Lung (tissue), 12 donors: Measurements from ENCODE around the gene ENO1. TPM values are rescaled to one million over a fixed set of nuclear protein-coding genes. Genes with fewer than 3 reads are reported as not detected.

Source experiments
- ATAC-seq: fragments of 200-7000 bp; cut with Tn5 transposase; one replicate; pipeline ENCODE4 v1.9.1; 2020; ENCODE audit warnings: moderate number of reproducible peaks; ENCODE audit not compliant: insufficient read depth, low FRiP score
- DNase-seq, 3 donors: peaks; one replicate each; pipeline ENCODE4 v3.0.0-alpha.2; 2013 to 2017
- H3K27ac ChIP-seq, 2 donors: one replicate each; pipeline ENCODE4 v1.5.1; 2013; ENCODE audit warnings: mild to moderate bottlenecking in 2 of 2, moderate library complexity in 2 of 2, control low read depth in 1 of 2, inconsistent platforms in 1 of 2, low read depth in 1 of 2, low read length in 1 of 2
- H3K27me3 ChIP-seq, 3 donors: one replicate each; pipeline ENCODE4 v1.5.1; 2013; ENCODE audit warnings: low read length in 2 of 3; ENCODE audit not compliant: control insufficient read depth in 3 of 3, insufficient read depth in 3 of 3
- H3K36me3 ChIP-seq, 4 donors: one replicate each; pipeline ENCODE4 v1.5.1; 2013; ENCODE audit warnings: low read length in 4 of 4, mild to moderate bottlenecking in 1 of 4, moderate library complexity in 1 of 4; ENCODE audit not compliant: control insufficient read depth in 4 of 4, insufficient read depth in 4 of 4
- H3K4me1 ChIP-seq, 5 donors: one replicate each; pipeline ENCODE4 v1.5.1; 2013; ENCODE audit warnings: low read length in 5 of 5, mild to moderate bottlenecking in 2 of 5, moderate library complexity in 1 of 5; ENCODE audit not compliant: control insufficient read depth in 5 of 5, insufficient read depth in 5 of 5
- H3K4me3 ChIP-seq: one replicate; pipeline ENCODE4 v1.5.1; 2013; ENCODE audit warnings: mild to moderate bottlenecking, control low read depth, moderate library complexity
- H3K9ac ChIP-seq, 2 donors: one replicate each; pipeline ENCODE4 v1.5.1; 2013; ENCODE audit warnings: low read length in 2 of 2, control low read depth in 1 of 2; ENCODE audit not compliant: insufficient read depth in 1 of 2
- H3K9me3 ChIP-seq, 4 donors: one replicate each; pipeline ENCODE4 v1.5.1; 2013; ENCODE audit warnings: low read length in 3 of 4, mild to moderate bottlenecking in 1 of 4, moderate library complexity in 1 of 4; ENCODE audit not compliant: control insufficient read depth in 4 of 4, insufficient read depth in 3 of 4
- WGBS, 2 donors: extraction: QIAGEN DNeasy Blood & Tissue Kit; methylation state at CpG; one replicate each; pipeline ENCODE4 v1.1.7; 2013; 5-methylcytosine and 5-hydroxymethylcytosine counted together
- polyA plus RNA-seq, 2 donors: library from polyadenylated mRNA; stranded (reverse); fragments of 200-250 nt; gene quantifications; one replicate each; pipeline ENCODE4 v1.2.1, GENCODE V29; 2013
- total RNA-seq, 2 donors: library from RNA; depleted of rRNA in 1 of 2; stranded (reverse); fragments of >200 nt in 1 of 2; gene quantifications; one replicate each; pipeline ENCODE4 v1.2.1, GENCODE V29; 2014 to 2021
- TF ChIP-seq, protein P1 (sequence below): IDR thresholded peaks from 2 replicates; pipeline ENCODE4 v1.5.1; 2012; ENCODE audit warnings: mild to moderate bottlenecking; ENCODE audit errors: control extremely low read depth, extremely low read depth
- donor health status: control.
- donor health status: control.
- donor health status: Bipolar disorder and iron deficiency.
- donor health status: healthy.
- donor health status: DM: yes; HTN: yes; CAD: no.

The ENO1 gene
- total and polyA plus RNA-seq, 4 donors, result 449 to 1,784 (median 959) TPM

DNA sequence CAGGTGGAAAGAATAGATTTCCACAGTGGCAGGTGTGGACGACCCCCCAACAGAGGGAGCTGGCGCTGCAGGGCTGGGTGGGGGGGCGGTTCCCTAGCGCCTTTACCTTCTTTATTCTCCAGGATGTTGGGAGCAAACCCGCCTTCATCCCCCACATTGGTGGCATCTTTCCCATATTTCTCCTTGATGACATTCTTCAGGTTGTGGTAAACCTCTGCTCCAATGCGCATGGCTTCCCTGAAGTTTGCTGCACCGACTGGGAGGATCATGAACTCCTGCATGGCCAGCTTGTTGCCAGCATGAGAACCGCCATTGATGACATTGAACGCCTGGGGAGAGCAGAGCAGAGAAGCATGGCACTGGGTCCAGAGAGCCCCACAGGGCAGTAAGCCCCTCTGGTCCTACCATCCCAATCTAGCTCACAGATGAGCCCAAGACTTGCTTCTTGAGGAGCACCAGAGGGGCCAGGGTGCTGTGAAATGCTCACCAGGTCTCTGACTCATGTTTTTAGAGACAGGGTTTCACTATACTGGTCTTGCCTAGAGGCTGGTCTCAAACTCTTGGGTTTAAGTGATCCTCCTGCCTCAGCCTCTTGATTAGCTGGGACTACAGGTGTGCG, 12.2 kb downstream of the ENO1 start:
- Histone ChIP-seq H3K4me1 (peaks cover 0 to 1% (median 0%) of the 10 kb centered on the region in 5 donors), H3K27ac (no peak overlapping the region), H3K4me3 (no peak overlapping the region), H3K36me3 (peaks cover 48 to 85% (median 71%) of the 10 kb centered on the region in 4 donors), H3K9ac (no peak overlapping the region), H3K9me3 (no peaks in the 10 kb centered on the region), H3K27me3 (no peaks in the 10 kb centered on the region)
- ATAC-seq, result no peak
- TF ChIP-seq, protein P1, sequence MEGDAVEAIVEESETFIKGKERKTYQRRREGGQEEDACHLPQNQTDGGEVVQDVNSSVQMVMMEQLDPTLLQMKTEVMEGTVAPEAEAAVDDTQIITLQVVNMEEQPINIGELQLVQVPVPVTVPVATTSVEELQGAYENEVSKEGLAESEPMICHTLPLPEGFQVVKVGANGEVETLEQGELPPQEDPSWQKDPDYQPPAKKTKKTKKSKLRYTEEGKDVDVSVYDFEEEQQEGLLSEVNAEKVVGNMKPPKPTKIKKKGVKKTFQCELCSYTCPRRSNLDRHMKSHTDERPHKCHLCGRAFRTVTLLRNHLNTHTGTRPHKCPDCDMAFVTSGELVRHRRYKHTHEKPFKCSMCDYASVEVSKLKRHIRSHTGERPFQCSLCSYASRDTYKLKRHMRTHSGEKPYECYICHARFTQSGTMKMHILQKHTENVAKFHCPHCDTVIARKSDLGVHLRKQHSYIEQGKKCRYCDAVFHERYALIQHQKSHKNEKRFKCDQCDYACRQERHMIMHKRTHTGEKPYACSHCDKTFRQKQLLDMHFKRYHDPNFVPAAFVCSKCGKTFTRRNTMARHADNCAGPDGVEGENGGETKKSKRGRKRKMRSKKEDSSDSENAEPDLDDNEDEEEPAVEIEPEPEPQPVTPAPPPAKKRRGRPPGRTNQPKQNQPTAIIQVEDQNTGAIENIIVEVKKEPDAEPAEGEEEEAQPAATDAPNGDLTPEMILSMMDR, result no peak
- DNase-seq, result no peak
- 86 to 91% methylated on average over 10 of the region's 10 CpGs for WGBS, 2 donors

DNA sequence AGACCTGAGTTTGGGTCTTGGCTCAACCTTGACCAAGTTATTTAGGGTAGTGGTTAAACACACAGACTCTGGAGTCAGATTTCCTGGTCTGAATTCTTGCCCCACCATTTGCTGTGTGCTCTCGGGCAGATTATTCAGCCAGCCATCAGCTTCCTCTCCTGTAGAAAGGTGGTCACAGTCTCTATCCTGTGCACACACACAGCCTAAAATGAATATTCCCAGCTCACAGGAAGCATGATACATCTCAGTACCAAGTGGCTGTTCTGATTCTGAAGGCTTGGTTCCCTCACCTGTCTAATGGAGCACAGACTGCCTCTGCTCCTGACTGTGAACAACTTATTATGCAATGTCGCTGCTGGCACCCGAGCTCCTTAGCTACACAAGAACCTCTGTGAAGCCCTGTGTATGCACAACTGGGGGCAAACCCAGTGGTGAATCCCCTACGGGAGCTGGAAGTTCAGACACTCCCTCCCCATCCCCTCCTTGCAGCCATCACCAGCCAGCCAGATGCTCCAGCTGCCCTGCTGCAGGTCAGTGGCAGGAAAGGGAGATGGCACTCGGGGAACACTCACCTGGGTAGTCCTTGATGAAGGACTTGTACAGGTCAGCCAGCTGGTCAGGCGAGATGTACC, 13.7 kb downstream of the ENO1 start:
- peaks cover 47 to 85% (median 68%) of the 10 kb centered on the region in 4 donors for H3K36me3 ChIP-seq
- TF ChIP-seq, protein P1, result no peak
- no peaks in the 10 kb centered on the region for H3K9me3 ChIP-seq
- WGBS, 2 donors, result 77 to 88% methylated on average over 6 of the region's 6 CpGs
- H3K27ac ChIP-seq, result no peak overlapping the region
- H3K4me3 ChIP-seq, result no peak overlapping the region
- no peak overlapping the region for H3K9ac ChIP-seq
- DNase-seq (no peak), ATAC-seq (no peak)
- no peaks in the 10 kb centered on the region for H3K27me3 ChIP-seq
- H3K4me1 ChIP-seq, result peaks cover 0 to 1% (median 0%) of the 10 kb centered on the region in 5 donors

DNA sequence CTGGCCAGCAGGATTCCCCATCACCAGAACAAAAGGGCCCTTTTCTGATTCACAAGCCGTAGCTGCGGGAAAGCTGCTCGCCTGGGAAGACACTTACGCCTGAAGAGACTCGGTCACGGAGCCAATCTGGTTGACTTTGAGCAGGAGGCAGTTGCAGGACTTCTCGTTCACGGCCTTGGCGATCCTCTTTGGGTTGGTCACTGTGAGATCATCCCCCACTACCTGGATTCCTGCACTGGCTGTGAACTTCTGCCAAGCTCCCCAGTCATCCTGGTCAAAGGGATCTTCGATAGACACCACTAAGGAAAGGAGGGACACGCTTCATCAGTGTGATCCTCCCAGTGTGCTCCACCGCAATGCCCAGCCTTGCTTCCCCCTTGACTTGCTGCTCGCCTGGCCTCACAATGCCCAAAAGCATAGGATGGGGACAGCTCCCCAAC, 14.7 kb downstream of the ENO1 start:
- ATAC-seq (no peak), DNase-seq (no peak)
- Histone ChIP-seq H3K4me3 (no peak overlapping the region), H3K36me3 (peaks cover 44 to 82% (median 68%) of the 10 kb centered on the region in 4 donors), H3K9ac (no peak overlapping the region), H3K4me1 (peaks cover 0 to 2% (median 0%) of the 10 kb centered on the region in 5 donors), H3K27me3 (no peaks in the 10 kb centered on the region), H3K27ac (no peak overlapping the region), H3K9me3 (no peaks in the 10 kb centered on the region)
- WGBS, 2 donors, result 95 to 96% methylated on average over 13 of the region's 13 CpGs
- TF ChIP-seq, protein P1, result no peak
